Body of pancreas (tissue), 4 donors: ENCODE data around the gene SOD2. TPM values are rescaled to one million over a fixed set of nuclear protein-coding genes. Genes with fewer than 3 reads are reported as not detected.
A peak's percentile ranks its signal among the peaks of the same experiment; 100 is the strongest.
"Not testable (repeated sequence)": the region's sequence is repeated elsewhere in the genome, so short reads cannot be mapped to it uniquely, and the experiment has no call there.

Source experiments
- ATAC-seq: fragments of 150-250 bp; one replicate; pipeline ENCODE4 v1.9.1; 2016
- DNase-seq, 4 donors: peaks; one replicate each; pipeline ENCODE4 v3.0.0-alpha.2; 2019
- H3K27ac ChIP-seq, 4 donors: fragments of 200-600 bp; sonication (generic); 1 replicate in 3 of 4; 2 replicates in 1 of 4; pipeline versions ENCODE4 v1.5.1 to v1.6.1; 2016 to 2019; ENCODE audit warnings: mild to moderate bottlenecking in 1 of 4, mixed read lengths in 1 of 4, moderate library complexity in 1 of 4
- H3K27me3 ChIP-seq, 2 donors: fragments of 200-600 bp; sonication (generic); one replicate each; pipeline ENCODE4 v1.6.0; 2016; ENCODE audit warnings: mild to moderate bottlenecking in 1 of 2
- H3K36me3 ChIP-seq, 2 donors: fragments of 200-600 bp; sonication (generic); replicated peaks in 1 of 2; 2 replicates each; pipeline ENCODE4 v1.5.1; 2016; ENCODE audit warnings: low read depth in 2 of 2; ENCODE audit not compliant: insufficient read depth in 1 of 2
- H3K4me1 ChIP-seq: fragments of 200-600 bp; sonication (generic); one replicate; pipeline ENCODE4 v1.6.0; 2016
- H3K4me3 ChIP-seq, 2 donors: fragments of 200-600 bp; sonication (generic); 1 replicate in 1 of 2; 2 replicates in 1 of 2; pipeline ENCODE4 v1.5.1; 2016 to 2019
- H3K9me3 ChIP-seq, 3 donors: fragments of 200-600 bp; sonication (generic); 1 replicate in 2 of 3; 2 replicates in 1 of 3; pipeline ENCODE4 v1.5.1; 2016
- POLR2A ChIP-seq, 3 donors: fragments of 450-650 bp; IDR thresholded peaks; one replicate each; pipeline ENCODE4 v1.6.1; 2016; ENCODE audit warnings: antibody characterized with exemption in 3 of 3, mild to moderate bottlenecking in 2 of 3
- WGBS, 2 donors: methylation state at CpG; one replicate each; pipeline ENCODE4 v1.1.5; 2017; 5-methylcytosine and 5-hydroxymethylcytosine counted together
- intact Hi-C: fragments of 100-400 bp; cut with DNase I; formaldehyde crosslinking; loops from one replicate; pipeline ENCODE4 v1.15.1; 2023
- total RNA-seq, 2 donors: library from RNA; depleted of rRNA; stranded (reverse); fragments of >200 nt; gene quantifications; one replicate each; pipeline ENCODE4 v1.1.0, GENCODE V29; 2016
- TF ChIP-seq, protein P1 (sequence below), 7 experiments: fragments of 450-650 bp in 4 of 7; fragments of 200-600 bp in 3 of 7; sonication (generic) in 3 of 7; IDR thresholded peaks; one replicate each; pipeline ENCODE4 v1.5.1; 2016 to 2019; ENCODE audit warnings: antibody characterized with exemption in 7 of 7

SOD2 gene
- total RNA-seq, 2 donors from 2014 or later: 70.5 to 171 TPM

DNA sequence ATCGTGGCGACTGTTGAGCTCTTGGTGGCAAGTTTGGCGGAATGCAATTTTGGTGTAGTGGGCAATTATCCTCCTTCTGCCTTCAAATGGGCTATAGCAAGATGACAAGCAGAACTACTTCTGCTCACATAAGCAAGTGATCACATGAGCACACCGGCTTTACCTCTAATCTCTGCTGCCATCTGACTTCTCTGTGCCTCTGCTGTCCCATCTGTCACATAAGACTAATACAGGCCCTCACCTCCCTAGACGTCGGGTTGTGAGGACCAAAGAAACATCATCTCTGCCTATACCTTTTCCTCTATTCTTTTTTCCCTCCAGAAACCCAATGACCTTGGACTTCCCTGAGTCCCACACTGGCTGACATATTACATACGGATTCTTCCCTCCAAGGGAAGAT lies 20.9 kb upstream of the SOD2 start:
- H3K9me3 ChIP-seq: no peaks in the 10 kb centered on the region
- TF ChIP-seq POLR2A (IDR thresholded peaks at IDR 0.05): no peak
- TF ChIP-seq, protein P1, sequence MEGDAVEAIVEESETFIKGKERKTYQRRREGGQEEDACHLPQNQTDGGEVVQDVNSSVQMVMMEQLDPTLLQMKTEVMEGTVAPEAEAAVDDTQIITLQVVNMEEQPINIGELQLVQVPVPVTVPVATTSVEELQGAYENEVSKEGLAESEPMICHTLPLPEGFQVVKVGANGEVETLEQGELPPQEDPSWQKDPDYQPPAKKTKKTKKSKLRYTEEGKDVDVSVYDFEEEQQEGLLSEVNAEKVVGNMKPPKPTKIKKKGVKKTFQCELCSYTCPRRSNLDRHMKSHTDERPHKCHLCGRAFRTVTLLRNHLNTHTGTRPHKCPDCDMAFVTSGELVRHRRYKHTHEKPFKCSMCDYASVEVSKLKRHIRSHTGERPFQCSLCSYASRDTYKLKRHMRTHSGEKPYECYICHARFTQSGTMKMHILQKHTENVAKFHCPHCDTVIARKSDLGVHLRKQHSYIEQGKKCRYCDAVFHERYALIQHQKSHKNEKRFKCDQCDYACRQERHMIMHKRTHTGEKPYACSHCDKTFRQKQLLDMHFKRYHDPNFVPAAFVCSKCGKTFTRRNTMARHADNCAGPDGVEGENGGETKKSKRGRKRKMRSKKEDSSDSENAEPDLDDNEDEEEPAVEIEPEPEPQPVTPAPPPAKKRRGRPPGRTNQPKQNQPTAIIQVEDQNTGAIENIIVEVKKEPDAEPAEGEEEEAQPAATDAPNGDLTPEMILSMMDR (IDR thresholded peaks at IDR 0.05): no peak
- no peaks in the 10 kb centered on the region for H3K36me3 ChIP-seq
- peaks cover 49% of the 10 kb centered on the region for H3K4me1 ChIP-seq
- no peak for ATAC-seq
- H3K27me3 ChIP-seq: no peaks in the 10 kb centered on the region
- DNase-seq: no peak
- 70 to 75% methylated on average over 7 of the region's 7 CpGs for WGBS, 2 donors
- H3K27ac ChIP-seq: peak overlapping the region; percentile 50 to 85 (median 68)
- no peak overlapping the region for H3K4me3 ChIP-seq
- intact Hi-C loops: no loop called here

DNA sequence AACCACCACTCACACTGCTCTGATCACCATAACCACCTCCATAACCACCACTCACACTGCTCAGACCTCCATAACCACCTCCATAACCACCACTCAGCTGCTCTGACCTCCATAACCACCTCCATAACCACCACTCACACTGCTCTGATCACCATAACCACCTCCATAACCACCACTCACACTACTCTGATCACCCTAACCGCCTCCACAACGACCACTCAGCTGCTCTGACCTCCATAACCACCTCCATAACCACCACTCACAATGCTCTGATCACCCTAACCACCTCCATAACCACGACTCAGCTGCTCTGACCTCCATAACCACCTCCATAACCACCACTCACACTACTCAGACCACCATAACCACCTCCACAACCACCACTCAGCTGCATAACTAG lies 19.3 kb upstream of the SOD2 start:
- H3K9me3 ChIP-seq, H3K27me3 ChIP-seq, H3K36me3 ChIP-seq, H3K27ac ChIP-seq, intact Hi-C loops, DNase-seq, H3K4me3 ChIP-seq, ATAC-seq: not testable (repeated sequence)
- 90% methylated on average over 3 of the region's 3 CpGs for WGBS, 2 donors
- H3K4me1 ChIP-seq: peaks cover 38% of the 10 kb centered on the region

DNA sequence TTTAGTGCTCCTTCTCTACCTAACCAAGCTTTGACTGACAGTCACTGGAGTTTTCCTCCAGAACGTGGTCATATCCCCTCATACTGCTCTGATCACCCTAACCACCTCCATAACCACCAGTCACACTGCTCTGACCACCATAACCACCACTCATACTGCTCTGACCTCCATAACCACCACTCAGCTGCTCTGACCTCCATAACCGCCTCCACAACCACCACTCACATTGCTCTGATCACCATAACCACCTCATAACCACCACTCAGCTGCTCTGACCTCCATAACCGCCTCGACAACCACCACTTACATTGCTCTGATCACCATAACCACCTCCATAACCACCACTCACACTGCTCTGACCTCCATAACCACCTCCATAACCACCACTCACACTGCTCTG lies 17.6 kb upstream of the SOD2 start:
- ATAC-seq, H3K9me3 ChIP-seq, H3K4me3 ChIP-seq, DNase-seq, H3K27me3 ChIP-seq, H3K36me3 ChIP-seq, intact Hi-C loops, H3K27ac ChIP-seq: not testable (repeated sequence)
- peaks cover 20% of the 10 kb centered on the region for H3K4me1 ChIP-seq
- WGBS, 2 donors: 79 to 92% methylated on average over 4 of the region's 4 CpGs

DNA sequence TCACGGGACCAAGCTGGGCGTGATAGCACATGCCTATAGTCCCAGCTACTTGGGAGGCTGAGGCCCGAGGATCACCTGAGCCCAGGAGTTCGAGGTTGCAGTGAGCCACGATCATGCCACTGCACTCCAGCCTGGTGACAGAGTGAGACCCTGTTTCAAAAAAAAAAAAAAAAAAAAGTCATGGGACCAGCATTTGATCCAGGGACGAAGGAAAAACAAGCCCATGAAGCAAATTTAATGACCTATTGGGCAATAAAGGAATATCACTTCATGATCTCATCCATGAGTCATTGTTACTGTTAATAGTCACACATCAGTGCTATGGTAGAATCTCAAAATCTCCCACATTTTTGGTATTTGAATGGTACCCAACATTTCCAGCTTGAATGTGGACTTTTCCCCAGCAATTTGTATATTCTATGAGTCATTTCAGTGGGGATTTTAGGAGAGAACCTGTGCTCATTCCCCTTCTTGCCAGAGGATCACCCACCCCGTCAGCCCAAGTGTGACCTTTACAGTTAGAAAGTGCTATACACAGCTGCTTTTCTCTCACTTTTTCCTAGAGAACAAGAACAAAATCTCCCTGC lies 8.5 kb upstream of the SOD2 start:
- Histone ChIP-seq H3K4me1 (peaks cover 21% of the 10 kb centered on the region), H3K27me3 (no peaks in the 10 kb centered on the region), H3K4me3 (no peak overlapping the region), H3K9me3 (no peaks in the 10 kb centered on the region), H3K36me3 (no peaks in the 10 kb centered on the region), H3K27ac (peak overlapping the region in 2 of 4 donors; percentile 69 to 74)
- DNase-seq (peak in 2 of 4 donors; percentile 41 to 55), ATAC-seq (peak; percentile 90)
- TF ChIP-seq, protein P1 (IDR thresholded peaks at IDR 0.05): no peak
- no peak for TF ChIP-seq POLR2A (IDR thresholded peaks at IDR 0.05)
- WGBS, 2 donors: 74 to 78% methylated on average over 7 of the region's 7 CpGs
- intact Hi-C loops: no loop called here

DNA sequence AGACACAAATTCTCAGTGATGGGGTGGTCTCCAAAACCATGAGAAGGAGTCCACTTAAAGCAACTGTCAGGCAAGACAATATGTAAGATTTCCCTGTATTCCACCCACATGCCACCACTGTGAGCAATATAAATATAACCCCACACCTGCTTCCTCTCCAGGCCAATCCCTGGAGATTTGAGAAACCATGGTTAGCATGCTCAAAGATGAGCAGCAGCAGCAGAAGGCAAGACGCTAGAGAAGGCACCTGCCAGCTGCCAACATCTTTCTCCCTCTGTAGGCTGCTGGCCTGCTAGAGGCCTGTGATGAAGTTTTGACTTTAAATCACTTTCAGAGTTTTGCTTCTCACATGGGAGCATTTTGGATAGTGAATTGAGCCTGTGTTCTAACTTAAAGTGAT lies 7.9 kb upstream of the SOD2 start:
- 62 to 87% methylated on average over 1 of the region's 1 CpG for WGBS, 2 donors
- no peak for TF ChIP-seq POLR2A (IDR thresholded peaks at IDR 0.05)
- TF ChIP-seq, protein P1 (IDR thresholded peaks at IDR 0.05): no peak
- Histone ChIP-seq H3K4me1 (peaks cover 21% of the 10 kb centered on the region), H3K36me3 (no peaks in the 10 kb centered on the region), H3K27ac (peak overlapping the region in 3 of 4 donors; percentile 52 to 74 (median 69)), H3K4me3 (no peak overlapping the region), H3K9me3 (no peaks in the 10 kb centered on the region), H3K27me3 (no peaks in the 10 kb centered on the region)
- intact Hi-C loops: no loop called here
- DNase-seq (no peak), ATAC-seq (no peak)

DNA sequence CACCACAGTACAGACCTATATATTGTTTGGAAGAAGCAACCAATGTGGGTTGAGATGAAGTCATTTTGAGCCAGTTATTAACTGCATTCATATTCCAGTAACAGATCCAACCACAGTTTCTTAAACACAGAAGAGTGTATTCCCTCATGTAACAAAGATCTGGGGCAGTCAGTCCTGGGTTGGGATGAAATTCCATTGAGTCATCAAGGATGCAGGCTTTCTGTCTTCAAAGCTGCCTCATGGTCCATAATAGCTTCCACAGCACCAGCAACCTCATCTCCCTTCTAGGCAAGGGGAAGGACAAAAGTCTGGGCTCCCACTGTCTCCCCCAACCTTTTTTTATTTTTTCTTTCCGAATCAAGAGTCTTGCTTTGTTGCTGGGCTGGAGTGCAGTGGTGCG lies 2.9 kb upstream of the SOD2 start:
- Histone ChIP-seq H3K27ac (no peak overlapping the region), H3K27me3 (no peaks in the 10 kb centered on the region)
- 95 to 96% methylated on average over 2 of the region's 2 CpGs for WGBS, 2 donors

More for the DNA sequence above, 2.9 kb upstream of the SOD2 start:
- no peaks in the 10 kb centered on the region for H3K36me3 ChIP-seq
- intact Hi-C loops: no loop called here
- H3K4me1 ChIP-seq: peaks cover 29% of the 10 kb centered on the region
- TF ChIP-seq, protein P1 (IDR thresholded peaks at IDR 0.05): no peak
- TF ChIP-seq POLR2A (IDR thresholded peaks at IDR 0.05): no peak
- no peak for DNase-seq
- no peak for ATAC-seq
- no peaks in the 10 kb centered on the region for H3K9me3 ChIP-seq
- H3K4me3 ChIP-seq: no peak overlapping the region
